HepG2 (cell line): Measurements from ENCODE around the gene DNAI4. TPM values are rescaled to one million over a fixed set of nuclear protein-coding genes. Genes with fewer than 3 reads are reported as not detected.

Source experiments
- CCAR2 ChIP-seq: fragments of 200-400 bp; formaldehyde crosslinking; optimal IDR thresholded peaks from 2 replicates; pipeline ENCODE3; 2018; ENCODE audit warnings: low read depth, mild to moderate bottlenecking, low read length, moderate library complexity
- FLYWCH1 ChIP-seq: sonication (generic); formaldehyde crosslinking; IDR thresholded peaks from 2 replicates; pipeline ENCODE4 v1.8.1; 2023; ENCODE audit warnings: mild to moderate bottlenecking, missing genetic modification reagents
- GTF2F1 ChIP-seq: fragments of 150-350 bp; IDR thresholded peaks from 2 replicates; pipeline ENCODE4 v1.6.1; 2014; ENCODE audit warnings: low read length
- HNRNPL ChIP-seq: fragments of 200-400 bp; formaldehyde crosslinking; IDR thresholded peaks from 2 replicates; pipeline ENCODE4 v1.6.1; 2017; ENCODE audit warnings: mild to moderate bottlenecking, low read depth, low read length
- IRX3 ChIP-seq: sonication (generic); formaldehyde crosslinking; IDR thresholded peaks from 2 replicates; pipeline ENCODE4 v1.8.1; 2023; ENCODE audit warnings: mild to moderate bottlenecking, low read depth, missing genetic modification reagents, borderline replicate concordance
- NFRKB ChIP-seq: fragments of 450-650 bp; IDR thresholded peaks from 2 replicates; pipeline ENCODE4 v1.6.1; 2017
- RFXAP ChIP-seq: sonication (generic); formaldehyde crosslinking; IDR thresholded peaks from 2 replicates; pipeline ENCODE4 v1.4.0; 2020; ENCODE audit warnings: missing genetic modification reagents, borderline replicate concordance
- SMARCC2 ChIP-seq: fragments of 450-650 bp; IDR thresholded peaks from 2 replicates; pipeline ENCODE4 v1.6.1; 2017; ENCODE audit warnings: antibody characterized with exemption, mild to moderate bottlenecking
- TIGD3 ChIP-seq: sonication (generic); formaldehyde crosslinking; IDR thresholded peaks from 2 replicates; pipeline ENCODE4 v1.5.1; 2020; ENCODE audit warnings: mild to moderate bottlenecking, missing genetic modification reagents, borderline replicate concordance
- ZBTB38 ChIP-seq: sonication (generic); formaldehyde crosslinking; IDR thresholded peaks from 2 replicates; pipeline ENCODE4 v1.5.1; 2020; ENCODE audit warnings: mild to moderate bottlenecking, missing genetic modification reagents
- ZNF10 ChIP-seq: sonication (generic); formaldehyde crosslinking; IDR thresholded peaks from 2 replicates; pipeline ENCODE4 v1.4.0; 2020; ENCODE audit warnings: mild to moderate bottlenecking, low read depth, missing genetic modification reagents, borderline replicate concordance
- ZSCAN29 ChIP-seq: sonication (generic); formaldehyde crosslinking; conservative IDR thresholded peaks from 2 replicates; pipeline ENCODE4 v1.4.0; 2020; ENCODE audit warnings: mild to moderate bottlenecking, missing genetic modification reagents
- polyA plus RNA-seq, 8 experiments: library from polyadenylated mRNA; depleted of rRNA in 3 of 8; stranded (reverse) in 7 of 8; unstranded in 1 of 8; fragments of >200 nt; fragmentation: Illumina TruSeq in 4 of 8; extraction: Trizol in 4 of 8; gene quantifications; 2 replicates each; pipeline versions ENCODE4 v1.2.1 to v1.2.3, GENCODE V29; 2011 to 2016; ENCODE audit warnings: low read depth in 4 of 8, missing spikeins in 1 of 8, mixed read lengths in 1 of 8; ENCODE audit not compliant: insufficient read depth in 1 of 8
- total RNA-seq, 5 experiments: library from RNA; depleted of rRNA; stranded (reverse); fragments of >200 nt; fragmentation: Illumina TruSeq; extraction: Trizol; gene quantifications; 2 replicates each; pipeline ENCODE4 v1.2.3, GENCODE V29; 2016; ENCODE audit warnings: low read depth in 1 of 5
- TF ChIP-seq, protein P1 (sequence below): sonication (generic); formaldehyde crosslinking; IDR thresholded peaks from 2 replicates; pipeline ENCODE4 v1.4.0; 2020; ENCODE audit warnings: mild to moderate bottlenecking, low read depth, missing genetic modification reagents
- TF ChIP-seq, protein P2 (sequence below): sonication (generic); formaldehyde crosslinking; IDR thresholded peaks from 2 replicates; pipeline ENCODE4 v1.5.1; 2020; ENCODE audit warnings: mild to moderate bottlenecking, moderate library complexity, missing genetic modification reagents
- TF ChIP-seq, protein P3 (sequence below): sonication (generic); formaldehyde crosslinking; IDR thresholded peaks from 2 replicates; pipeline ENCODE4 v1.4.0; 2020; ENCODE audit warnings: mild to moderate bottlenecking, low read depth, missing genetic modification reagents

Gene DNAI4
- total and polyA plus RNA-seq, 2 of the 13 experiments (the other 11 are each of a cell fraction or from before 2014, with no cell fraction given) = 0.04 to 0.08 TPM

- TF ChIP-seq, protein P1, sequence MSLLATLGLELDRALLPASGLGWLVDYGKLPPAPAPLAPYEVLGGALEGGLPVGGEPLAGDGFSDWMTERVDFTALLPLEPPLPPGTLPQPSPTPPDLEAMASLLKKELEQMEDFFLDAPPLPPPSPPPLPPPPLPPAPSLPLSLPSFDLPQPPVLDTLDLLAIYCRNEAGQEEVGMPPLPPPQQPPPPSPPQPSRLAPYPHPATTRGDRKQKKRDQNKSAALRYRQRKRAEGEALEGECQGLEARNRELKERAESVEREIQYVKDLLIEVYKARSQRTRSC = no peak
- no peak for TF ChIP-seq CCAR2
- TF ChIP-seq, protein P2, sequence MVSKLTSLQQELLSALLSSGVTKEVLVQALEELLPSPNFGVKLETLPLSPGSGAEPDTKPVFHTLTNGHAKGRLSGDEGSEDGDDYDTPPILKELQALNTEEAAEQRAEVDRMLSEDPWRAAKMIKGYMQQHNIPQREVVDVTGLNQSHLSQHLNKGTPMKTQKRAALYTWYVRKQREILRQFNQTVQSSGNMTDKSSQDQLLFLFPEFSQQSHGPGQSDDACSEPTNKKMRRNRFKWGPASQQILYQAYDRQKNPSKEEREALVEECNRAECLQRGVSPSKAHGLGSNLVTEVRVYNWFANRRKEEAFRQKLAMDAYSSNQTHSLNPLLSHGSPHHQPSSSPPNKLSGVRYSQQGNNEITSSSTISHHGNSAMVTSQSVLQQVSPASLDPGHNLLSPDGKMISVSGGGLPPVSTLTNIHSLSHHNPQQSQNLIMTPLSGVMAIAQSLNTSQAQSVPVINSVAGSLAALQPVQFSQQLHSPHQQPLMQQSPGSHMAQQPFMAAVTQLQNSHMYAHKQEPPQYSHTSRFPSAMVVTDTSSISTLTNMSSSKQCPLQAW = no peak
- TF ChIP-seq NFRKB = no peak
- no peak for TF ChIP-seq GTF2F1
- TF ChIP-seq SMARCC2 = no peak
- TF ChIP-seq RFXAP (CRISPR knock-in tag) = peak; percentile 51; the same call in 1 of the 2 replicates
- TF ChIP-seq, protein P3, sequence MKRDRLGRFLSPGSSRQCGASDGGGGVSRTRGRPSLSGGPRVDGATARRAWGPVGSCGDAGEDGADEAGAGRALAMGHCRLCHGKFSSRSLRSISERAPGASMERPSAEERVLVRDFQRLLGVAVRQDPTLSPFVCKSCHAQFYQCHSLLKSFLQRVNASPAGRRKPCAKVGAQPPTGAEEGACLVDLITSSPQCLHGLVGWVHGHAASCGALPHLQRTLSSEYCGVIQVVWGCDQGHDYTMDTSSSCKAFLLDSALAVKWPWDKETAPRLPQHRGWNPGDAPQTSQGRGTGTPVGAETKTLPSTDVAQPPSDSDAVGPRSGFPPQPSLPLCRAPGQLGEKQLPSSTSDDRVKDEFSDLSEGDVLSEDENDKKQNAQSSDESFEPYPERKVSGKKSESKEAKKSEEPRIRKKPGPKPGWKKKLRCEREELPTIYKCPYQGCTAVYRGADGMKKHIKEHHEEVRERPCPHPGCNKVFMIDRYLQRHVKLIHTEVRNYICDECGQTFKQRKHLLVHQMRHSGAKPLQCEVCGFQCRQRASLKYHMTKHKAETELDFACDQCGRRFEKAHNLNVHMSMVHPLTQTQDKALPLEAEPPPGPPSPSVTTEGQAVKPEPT (CRISPR knock-in tag) = peak; percentile 59; the same call in 1 of the 2 replicates
- peak; percentile 47; the same call in 1 of the 2 replicates for TF ChIP-seq ZSCAN29
- TF ChIP-seq TIGD3 (CRISPR knock-in tag) = no peak
- TF ChIP-seq IRX3 (CRISPR knock-in tag) = no peak
- no peak; the same call in 1 of the 2 replicates for TF ChIP-seq ZBTB38 (CRISPR knock-in tag)
- no peak for TF ChIP-seq ZNF10 (CRISPR knock-in tag)
- no peak for TF ChIP-seq FLYWCH1 (CRISPR knock-in tag)
- 0 out of 2 replicates have a peak, but pooled peaks have one; percentile 17 for TF ChIP-seq HNRNPL
These were observed 5.6 kb upstream of the DNAI4 start (continued) for GRCh38 chr1:66929999-66930822.
